ENCODE data around the gene CACNB4. TPM values are rescaled to one million over a fixed set of nuclear protein-coding genes. Genes with fewer than 3 reads are reported as not detected.
A peak's percentile ranks its signal among the peaks of the same experiment; 100 is the strongest.

The CACNB4 gene
- total RNA-seq, 2 donors from 2014 or later = 5.6 to 13.8 TPM

GRCh38 chr2:151816843-151817242 lies 282.0 kb downstream of the CACNB4 start:
- Histone ChIP-seq H3K36me3 (peaks cover 4% of the 10 kb centered on the region), H3K27me3 (replicated peaks; ENCODE audit: insufficient read depth) (no peaks in the 10 kb centered on the region), H3K27ac (no peak overlapping the region), H3K9me3 (no peaks in the 10 kb centered on the region), H3K4me3 (no peak overlapping the region), H3K4me1 (ENCODE audit: control insufficient read depth in 1 of 2, low read depth in 2 of 2) (peaks cover 8% of the 10 kb centered on the region in 2 donors)
- no peak for TF ChIP-seq CTCF (IDR thresholded peaks at IDR 0.05)
- DNase-seq (ENCODE audit: low spot score) (no peak), ATAC-seq (ENCODE audit: insufficient number of reproducible peaks, low FRiP score, low read depth) (no peak)

DNA sequence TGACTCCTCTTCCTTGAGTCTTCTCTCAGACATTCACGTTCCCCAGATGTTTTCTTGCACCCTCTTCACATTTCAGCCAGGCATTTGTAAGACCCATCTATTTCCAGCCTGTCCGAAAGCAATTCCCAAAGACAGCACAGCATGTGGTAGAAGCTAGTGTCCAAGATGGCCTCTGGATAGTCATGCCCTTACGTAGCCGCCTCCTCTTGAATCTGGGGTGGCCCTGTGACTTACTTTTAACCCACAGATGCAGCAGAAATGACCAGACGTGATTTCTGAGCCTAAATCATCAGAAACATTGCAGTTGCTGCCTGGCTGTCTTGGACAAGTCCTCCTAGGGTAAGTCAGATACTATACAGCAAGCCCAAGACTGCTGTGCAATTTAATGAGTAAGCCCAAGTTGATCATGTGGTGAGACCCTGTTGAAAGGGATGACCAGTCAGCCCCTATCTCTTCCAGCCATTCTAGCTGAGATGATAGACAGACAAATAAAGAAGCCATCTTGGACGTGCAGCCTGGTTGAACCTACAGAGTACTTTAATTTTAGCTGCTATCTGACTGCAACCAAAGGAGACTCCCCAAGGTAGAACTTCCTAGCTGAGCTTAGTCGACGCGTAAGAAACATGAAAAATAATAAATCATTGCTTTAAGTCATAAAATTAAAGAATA lies 282.9 kb downstream of the CACNB4 start:
- Histone ChIP-seq H3K27me3 (replicated peaks; ENCODE audit: insufficient read depth) (no peaks in the 10 kb centered on the region), H3K9me3 (no peaks in the 10 kb centered on the region), H3K4me1 (ENCODE audit: control insufficient read depth in 1 of 2, low read depth in 2 of 2) (peaks cover 8% of the 10 kb centered on the region in 2 donors), H3K4me3 (no peak overlapping the region), H3K36me3 (peaks cover 9% of the 10 kb centered on the region), H3K27ac (no peak overlapping the region)
- no peak for ATAC-seq (ENCODE audit: insufficient number of reproducible peaks, low FRiP score, low read depth)
- no peak for TF ChIP-seq CTCF (IDR thresholded peaks at IDR 0.05)
- DNase-seq (ENCODE audit: low spot score) = no peak

GRCh38 chr2:151810489-151810888 lies 288.4 kb downstream of the CACNB4 start:
- DNase-seq (ENCODE audit: low spot score) = no peak
- TF ChIP-seq CTCF (IDR thresholded peaks at IDR 0.05) = no peak
- no peaks in the 10 kb centered on the region for H3K27me3 ChIP-seq (replicated peaks; ENCODE audit: insufficient read depth)
- H3K36me3 ChIP-seq = peaks cover 21% of the 10 kb centered on the region
- no peak overlapping the region for H3K27ac ChIP-seq
- H3K9me3 ChIP-seq = no peaks in the 10 kb centered on the region
- peaks cover 4 to 12% of the 10 kb centered on the region in 2 donors for H3K4me1 ChIP-seq (ENCODE audit: control insufficient read depth in 1 of 2, low read depth in 2 of 2)
- no peak overlapping the region for H3K4me3 ChIP-seq
- ATAC-seq (ENCODE audit: insufficient number of reproducible peaks, low FRiP score, low read depth) = no peak

DNA sequence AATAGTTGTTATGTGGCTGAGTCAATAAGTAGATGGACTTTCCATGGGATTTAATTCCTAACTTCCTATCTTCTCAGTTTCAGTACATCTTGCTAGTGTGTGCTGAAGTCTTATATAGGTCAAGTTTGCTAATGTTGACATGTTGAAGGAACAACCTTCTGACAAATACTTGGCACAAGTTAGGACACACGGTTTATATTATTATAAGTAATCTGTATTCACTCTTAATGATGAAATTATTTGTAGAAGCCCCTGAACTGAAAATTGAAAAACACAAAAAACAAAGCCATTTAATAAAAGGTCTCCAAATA lies 289.8 kb downstream of the CACNB4 start:
- Histone ChIP-seq H3K4me1 (ENCODE audit: control insufficient read depth in 1 of 2, low read depth in 2 of 2) (peaks cover 4 to 12% of the 10 kb centered on the region in 2 donors), H3K4me3 (no peak overlapping the region), H3K36me3 (peaks cover 24% of the 10 kb centered on the region), H3K27me3 (replicated peaks; ENCODE audit: insufficient read depth) (no peaks in the 10 kb centered on the region), H3K27ac (no peak overlapping the region), H3K9me3 (no peaks in the 10 kb centered on the region)
- ATAC-seq (ENCODE audit: insufficient number of reproducible peaks, low FRiP score, low read depth) (no peak), DNase-seq (ENCODE audit: low spot score) (no peak)
- TF ChIP-seq CTCF (IDR thresholded peaks at IDR 0.05) = no peak

DNA sequence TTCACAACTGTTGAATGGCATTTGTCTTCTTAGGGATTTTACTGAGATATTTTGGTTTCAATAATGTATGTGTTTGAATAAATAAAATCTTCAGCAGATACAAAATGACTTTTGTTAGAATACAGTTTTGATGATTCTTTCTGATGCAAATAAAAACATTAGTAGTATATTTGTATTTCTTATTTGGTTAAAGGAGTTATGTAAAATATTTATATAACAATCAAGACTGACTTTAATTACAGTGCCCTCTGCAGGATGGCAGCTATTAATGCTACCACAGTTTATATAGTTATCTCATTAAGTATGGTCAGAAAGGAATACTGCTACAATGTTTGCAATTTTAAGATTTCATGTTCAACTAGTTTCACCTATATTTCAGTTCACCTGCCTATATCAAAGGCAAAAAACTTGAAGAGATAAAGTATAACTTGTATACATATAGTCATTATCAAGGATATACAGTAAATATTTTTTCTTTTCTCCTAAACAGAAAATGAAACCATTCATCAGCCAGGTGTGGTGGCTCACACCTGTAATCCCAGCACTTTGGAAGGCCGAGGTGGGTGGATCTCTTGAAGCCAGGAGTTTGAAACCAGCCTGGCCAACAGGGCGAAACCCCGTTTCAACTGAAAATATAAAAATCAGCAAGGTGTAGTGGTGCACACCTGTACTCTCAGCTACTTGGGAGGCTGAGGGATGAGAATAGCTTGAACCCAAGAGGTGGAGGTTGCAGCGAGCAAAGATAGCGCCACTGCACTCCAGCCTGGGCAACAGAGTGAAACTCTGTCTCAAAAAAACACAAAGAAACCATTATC lies 290.4 kb downstream of the CACNB4 start:
- Histone ChIP-seq H3K9me3 (no peaks in the 10 kb centered on the region), H3K27me3 (replicated peaks; ENCODE audit: insufficient read depth) (no peaks in the 10 kb centered on the region), H3K36me3 (peaks cover 24% of the 10 kb centered on the region), H3K27ac (no peak overlapping the region), H3K4me3 (no peak overlapping the region), H3K4me1 (ENCODE audit: control insufficient read depth in 1 of 2, low read depth in 2 of 2) (peaks cover 2 to 12% of the 10 kb centered on the region in 2 donors)
- TF ChIP-seq CTCF (IDR thresholded peaks at IDR 0.05) = peak; percentile 33
- ATAC-seq (ENCODE audit: insufficient number of reproducible peaks, low FRiP score, low read depth) = no peak
- DNase-seq (ENCODE audit: low spot score) = no peak
